Measurements from ENCODE around the gene TTBK1.

- no peak for TF ChIP-seq CTCF (conservative IDR thresholded peaks at IDR 0.05; ENCODE audit: low read depth, low read length)
- no peak for TF ChIP-seq EZH2 (IDR thresholded peaks at IDR 0.05; ENCODE audit: borderline replicate concordance, low read depth, low read length, poor library complexity, severe bottlenecking)
Observed at GRCh38 chr6:43231735-43232450, 11.4 kb upstream of the TTBK1 start.

Data from A673 (cell line).